Left hindlimb (tissue), 1 donor: ENCODE data around the gene OR9A4.
"Not testable (repeated sequence)": the region's sequence is repeated elsewhere in the genome, so short reads cannot be mapped to it uniquely, and the experiment has no call there.

Experiments
- DNase-seq: peaks from one replicate; pipeline ENCODE4 v3.0.0-alpha.2; 2018

OR9A4 gene

GRCh38 chr7:141916099-141916498 lies at the start of gene OR9A4:
Gene OR9A4, plus strand, starts transcription at chr7:141916399. Its CDS starts 2,477 bp downstream, at chr7:141918876.
- DNase-seq = no peak

GRCh38 chr7:141866974-141867373 lies 49.2 kb upstream of the OR9A4 start:
- DNase-seq = no peak

GRCh38 chr7:141872931-141873330 lies 43.3 kb upstream of the OR9A4 start:
- DNase-seq = no peak

GRCh38 chr7:141874787-141875186 lies 41.4 kb upstream of the OR9A4 start:
- DNase-seq = no peak

- no peak for DNase-seq
Measured at GRCh38 chr7:141875453-141875852, 40.7 kb upstream of the OR9A4 start.

- no peak for DNase-seq
Measured at GRCh38 chr7:141876371-141876770, 39.8 kb upstream of the OR9A4 start.

- no peak for DNase-seq
Measured at GRCh38 chr7:141877365-141877764, 38.8 kb upstream of the OR9A4 start.

GRCh38 chr7:141880960-141881359 lies 35.2 kb upstream of the OR9A4 start:
- DNase-seq = no peak

GRCh38 chr7:141884539-141885225 lies 31.5 kb upstream of the OR9A4 start:
- no peak for DNase-seq

- no peak for DNase-seq
Measured at GRCh38 chr7:141889321-141889720, 26.9 kb upstream of the OR9A4 start.

- no peak for DNase-seq
Measured at GRCh38 chr7:141891336-141891735, 24.9 kb upstream of the OR9A4 start.

GRCh38 chr7:141899366-141899765 lies 16.8 kb upstream of the OR9A4 start:
- not testable (repeated sequence) for DNase-seq

- DNase-seq = no peak
Measured at GRCh38 chr7:141906285-141906684, 9.9 kb upstream of the OR9A4 start.

- DNase-seq = no peak
Measured at GRCh38 chr7:141911391-141911790, 4.8 kb upstream of the OR9A4 start.

GRCh38 chr7:141915565-141915964 lies 634 bp upstream of the OR9A4 start:
- no peak for DNase-seq

- DNase-seq = no peak
Measured at GRCh38 chr7:141920281-141920680, 4.1 kb downstream of the OR9A4 start.

- DNase-seq = no peak
Measured at GRCh38 chr7:141928146-141928844, 12.1 kb downstream of the OR9A4 start.

- no peak for DNase-seq
Measured at GRCh38 chr7:141928845-141929195, 12.6 kb downstream of the OR9A4 start.

- no peak for DNase-seq
Measured at GRCh38 chr7:141930211-141930610, 14.0 kb downstream of the OR9A4 start.

- no peak for DNase-seq
Measured at GRCh38 chr7:141941075-141941474, 24.9 kb downstream of the OR9A4 start.

GRCh38 chr7:141943846-141944245 lies 27.6 kb downstream of the OR9A4 start:
- no peak for DNase-seq

GRCh38 chr7:141944811-141945210 lies 28.6 kb downstream of the OR9A4 start:
- no peak for DNase-seq

GRCh38 chr7:141945356-141945755 lies 29.2 kb downstream of the OR9A4 start:
- no peak for DNase-seq

- no peak for DNase-seq
Measured at GRCh38 chr7:141946796-141947195, 30.6 kb downstream of the OR9A4 start, which contains the start of gene CLEC5A. Gene CLEC5A, minus strand, starts transcription at chr7:141946974. Its CDS starts 682 bp downstream, at chr7:141946292.

- DNase-seq = no peak
Measured at GRCh38 chr7:141949021-141949420, 32.8 kb downstream of the OR9A4 start.
